WTC11 (cell line): ENCODE measurements around the gene CENPV. TPM values are rescaled to one million over a fixed set of nuclear protein-coding genes. Genes with fewer than 3 reads are reported as not detected.

Experiments
- ATAC-seq: fragments of 200-7000 bp; cut with Tn5 transposase; 2 replicates; pipeline ENCODE4 v1.10.0; 2021; ENCODE audit warnings: mild to moderate bottlenecking, moderate library complexity
- CTCF ChIA-PET: fragments of 300-600 bp; sonication (Branson Sonifier 250); formaldehyde crosslinking; loops from one replicate; lab custom pipeline; 2021; ENCODE audit warnings: antibody characterized with exemption; lab: Charles Lee
- POLR2A ChIA-PET: fragments of 350-600 bp; sonication (Branson Sonifier 250); formaldehyde crosslinking; loops from one replicate; lab custom pipeline; 2021; ENCODE audit warnings: antibody characterized with exemption; lab: Charles Lee
- DNase-seq: peaks from one replicate; pipeline ENCODE4 v3.0.0; 2021; ENCODE audit warnings: low spot score
- H3K27ac Mint-ChIP-seq: 2 replicates; pipeline ENCODE4 v1.8.0; 2021; ENCODE audit warnings: mixed read lengths
- H3K27me3 Mint-ChIP-seq: 2 replicates; pipeline ENCODE4 v1.8.0; 2021; ENCODE audit warnings: low read depth, mild to moderate bottlenecking, moderate library complexity, mixed read lengths
- H3K36me3 Mint-ChIP-seq: 2 replicates; pipeline ENCODE4 v1.8.0; 2021; ENCODE audit warnings: mixed read lengths
- H3K4me1 Mint-ChIP-seq: 2 replicates; pipeline ENCODE4 v1.8.0; 2022; ENCODE audit warnings: mixed read lengths
- H3K4me3 Mint-ChIP-seq: 2 replicates; pipeline ENCODE4 v1.8.0; 2021; ENCODE audit warnings: mild to moderate bottlenecking, moderate library complexity, mixed read lengths
- H3K9me3 Mint-ChIP-seq: 2 replicates; pipeline ENCODE4 v1.8.0; 2021; ENCODE audit warnings: mixed read lengths
- ARID4B ChIP-seq: sonication (generic); formaldehyde crosslinking; IDR thresholded peaks from 2 replicates; pipeline ENCODE4 v1.8.0; 2023; ENCODE audit warnings: missing genetic modification reagents, mild to moderate bottlenecking, borderline replicate concordance
- ATF1 ChIP-seq: sonication (generic); formaldehyde crosslinking; IDR thresholded peaks from 2 replicates; pipeline ENCODE4 v1.8.1; 2023; ENCODE audit warnings: mild to moderate bottlenecking, moderate library complexity, missing genetic modification reagents
- ATF6 ChIP-seq: sonication (generic); formaldehyde crosslinking; IDR thresholded peaks from 2 replicates; pipeline ENCODE4 v1.8.1; 2023; ENCODE audit warnings: mild to moderate bottlenecking, missing genetic modification reagents
- CREB1 ChIP-seq: sonication (generic); formaldehyde crosslinking; IDR thresholded peaks from 2 replicates; pipeline ENCODE4 v1.8.0; 2023; ENCODE audit warnings: mild to moderate bottlenecking, missing genetic modification reagents
- ETV6 ChIP-seq: sonication (generic); formaldehyde crosslinking; IDR thresholded peaks from 2 replicates; pipeline ENCODE4 v1.8.1; 2022; ENCODE audit warnings: mild to moderate bottlenecking, missing genetic modification reagents
- GABPB1 ChIP-seq: sonication (generic); formaldehyde crosslinking; IDR thresholded peaks from 2 replicates; pipeline ENCODE4 v1.8.1; 2023; ENCODE audit warnings: mild to moderate bottlenecking, missing genetic modification reagents
- JAZF1 ChIP-seq: fragments of 250-450 bp; sonication (Bioruptor Pico); IDR thresholded peaks from 2 replicates; pipeline ENCODE4 v1.9.0; 2021; ENCODE audit warnings: moderate library complexity, mild to moderate bottlenecking, inconsistent platforms
- MAX ChIP-seq: sonication (generic); formaldehyde crosslinking; IDR thresholded peaks from 2 replicates; pipeline ENCODE4 v1.8.0; 2022; ENCODE audit warnings: mild to moderate bottlenecking, missing genetic modification reagents
- NFE2L1 ChIP-seq: sonication (generic); formaldehyde crosslinking; IDR thresholded peaks from 2 replicates; pipeline ENCODE4 v1.8.1; 2023; ENCODE audit warnings: missing genetic modification reagents
- NR1H2 ChIP-seq: sonication (generic); formaldehyde crosslinking; IDR thresholded peaks from 2 replicates; pipeline ENCODE4 v1.9.0; 2021; ENCODE audit warnings: mild to moderate bottlenecking, moderate library complexity, missing genetic modification reagents
- NR2C2 ChIP-seq: sonication (generic); formaldehyde crosslinking; IDR thresholded peaks from 2 replicates; pipeline ENCODE4 v1.8.0; 2022; ENCODE audit warnings: mild to moderate bottlenecking, missing genetic modification reagents
- USF1 ChIP-seq: sonication (generic); formaldehyde crosslinking; IDR thresholded peaks from 2 replicates; pipeline ENCODE4 v1.8.0; 2022; ENCODE audit warnings: mild to moderate bottlenecking, missing genetic modification reagents
- USF2 ChIP-seq: sonication (generic); formaldehyde crosslinking; IDR thresholded peaks from 2 replicates; pipeline ENCODE4 v1.8.1; 2023; ENCODE audit warnings: mild to moderate bottlenecking, missing genetic modification reagents, moderate library complexity
- ZNF396 ChIP-seq: fragments of 250-450 bp; sonication (Bioruptor Pico); IDR thresholded peaks from 2 replicates; pipeline ENCODE4 v1.8.0; 2021; ENCODE audit warnings: mild to moderate bottlenecking, moderate library complexity, borderline replicate concordance
- ZNF425 ChIP-seq: fragments of 250-450 bp; sonication (Bioruptor Pico); conservative IDR thresholded peaks from 2 replicates; pipeline ENCODE4 v1.9.0; 2021; ENCODE audit warnings: mild to moderate bottlenecking
- ZNF532 ChIP-seq: fragments of 250-450 bp; sonication (Bioruptor Pico); IDR thresholded peaks from 2 replicates; pipeline ENCODE4 v1.9.0; 2021; ENCODE audit warnings: mild to moderate bottlenecking, borderline replicate concordance
- total RNA-seq: library from RNA; stranded (reverse); gene quantifications from 3 replicates; pipeline ENCODE4 v1.2.3, GENCODE V29; 2021

CENPV gene
- total RNA-seq, 1 experiment from 2014 or later = 152 TPM

GRCh38 chr17:16380640-16381495 is 27.6 kb upstream of the CENPV start, which contains the start of gene UBB (continued):
- TF ChIP-seq ZNF532 (CRISPR knock-in tag) = peak; percentile 77; the same call in 1 of the 2 replicates
- TF ChIP-seq NFE2L1 (CRISPR knock-in tag) = 0 out of 2 replicates have a peak, but pooled peaks have one; percentile 48
- TF ChIP-seq CREB1 (CRISPR knock-in tag) = no peak
- TF ChIP-seq ZNF425 (CRISPR knock-in tag) = no peak
- no peak for TF ChIP-seq NR2C2 (CRISPR knock-in tag)
- TF ChIP-seq ARID4B (CRISPR knock-in tag) = peak; percentile 50; the same call in 1 of the 2 replicates

- Mint-ChIP-seq H3K27me3 (no peaks in the 10 kb centered on the region), H3K4me3 (no peak overlapping the region), H3K27ac (no peak overlapping the region), H3K9me3 (no peaks in the 10 kb centered on the region), H3K4me1 (peaks cover 25% of the 10 kb centered on the region), H3K36me3 (peaks cover 28% of the 10 kb centered on the region)
- CTCF ChIA-PET = interaction anchor here (1.6 to 7.8 kb wide), 3 partner anchors 16 to 59 kb away, joined by 7 to 78 read pairs (median 12); no protein-coding TSS in a partner anchor
- TF ChIP-seq ZNF396 (no peak), JAZF1 (CRISPR knock-in tag) (no peak), USF1 (no peak), CREB1 (CRISPR knock-in tag) (no peak), ETV6 (no peak), NR2C2 (CRISPR knock-in tag) (no peak), GABPB1 (CRISPR knock-in tag) (no peak), MAX (no peak), NR1H2 (CRISPR knock-in tag) (no peak), ATF1 (no peak), ATF6 (no peak), USF2 (no peak)
- no peak for DNase-seq
- ATAC-seq = no peak
- POLR2A ChIA-PET = no interaction called here
Measured at GRCh38 chr17:16379654-16380053, 26.4 kb upstream of the CENPV start.
